Activated CD4-positive, alpha-beta T cell treated with anti-CD3 and anti-CD28 coated beads, Interleukin-2, Interleukin-6, amounts not matched to agents 100 ng/mL and 50 ng/mL, durations not matched to agents 16 hours and 8 hours (primary cell): ENCODE results near the gene LIN7B.

Experiments used
- DNase-seq: peaks from one replicate; pipeline ENCODE4 v3.0.0-alpha.2; 2020

LIN7B gene

GRCh38 chr19:49148784-49149651 is 34.8 kb downstream of the LIN7B start:
- DNase-seq, result peak; percentile 85

- DNase-seq, result no peak
Observed at GRCh38 chr19:49149652-49150105, 35.5 kb downstream of the LIN7B start.

GRCh38 chr19:49150106-49150943 is 36.2 kb downstream of the LIN7B start:
- DNase-seq, result peak; percentile 49

- no peak for DNase-seq
Observed at GRCh38 chr19:49150944-49151243, 36.7 kb downstream of the LIN7B start.

- DNase-seq, result peak; percentile 28
Observed at GRCh38 chr19:49151267-49152118, 37.3 kb downstream of the LIN7B start.

GRCh38 chr19:49152119-49152550 is 38.0 kb downstream of the LIN7B start:
- DNase-seq, result no peak

- no peak for DNase-seq
Observed at GRCh38 chr19:49153167-49153809, 39.1 kb downstream of the LIN7B start.

GRCh38 chr19:49154279-49154678 is 40.1 kb downstream of the LIN7B start:
- DNase-seq, result no peak

GRCh38 chr19:49155005-49155819 is 41.0 kb downstream of the LIN7B start, which contains the start of gene HRC:
Gene HRC, minus strand, starts transcription at chr19:49155396. Its CDS starts 159 bp downstream, at chr19:49155237.
- DNase-seq, result no peak

GRCh38 chr19:49155820-49156346 is 41.7 kb downstream of the LIN7B start:
- DNase-seq, result no peak

GRCh38 chr19:49157445-49158224 is 43.5 kb downstream of the LIN7B start, which contains the start of gene TRPM4:
Gene TRPM4, plus strand, starts transcription at chr19:49157792. Its CDS starts 75 bp downstream, at chr19:49157867.
- peak; percentile 47 for DNase-seq

GRCh38 chr19:49160450-49161189 is 46.5 kb downstream of the LIN7B start:
- DNase-seq, result no peak

GRCh38 chr19:49161987-49162386 is 47.8 kb downstream of the LIN7B start:
- DNase-seq, result no peak

GRCh38 chr19:49165111-49165750 is 51.1 kb downstream of the LIN7B start:
- no peak for DNase-seq

- no peak for DNase-seq
Observed at GRCh38 chr19:49165865-49166301, 51.7 kb downstream of the LIN7B start.

GRCh38 chr19:49167857-49168409 is 53.8 kb downstream of the LIN7B start:
- DNase-seq, result no peak
